GM23338 (cell line): ENCODE measurements around the gene FAM117A. TPM values are rescaled to one million over a fixed set of nuclear protein-coding genes. Genes with fewer than 3 reads are reported as not detected.

Experiments
- ATAC-seq: fragments of 200-7000 bp; cut with Tn5 transposase; 3 replicates; pipeline ENCODE4 v1.9.1; 2020
- DNase-seq: peaks from one replicate; pipeline ENCODE4 v3.0.0-alpha.2; 2015; ENCODE audit warnings: low spot score
- H2AFZ ChIP-seq: fragments of 200-600 bp; sonication (generic); 2 replicates; pipeline ENCODE4 v1.8.0; 2016; ENCODE audit warnings: antibody characterized with exemption, mild to moderate bottlenecking, moderate library complexity
- H3F3A ChIP-seq: fragments of 200-600 bp; sonication (generic); replicated peaks from 2 replicates; pipeline ENCODE4 v1.8.0; 2017; ENCODE audit warnings: antibody characterized with exemption, mixed run types, low read depth
- H3K27ac ChIP-seq: fragments of 200-600 bp; sonication (generic); 2 replicates; pipeline ENCODE4 v1.6.1; 2016; ENCODE audit warnings: low read depth
- H3K27me3 ChIP-seq: fragments of 200-600 bp; sonication (generic); 2 replicates; pipeline ENCODE4 v1.8.0; 2016; ENCODE audit warnings: mild to moderate bottlenecking, mixed run types, moderate library complexity; ENCODE audit not compliant: insufficient read depth
- H3K36me3 ChIP-seq: fragments of 200-600 bp; sonication (generic); 2 replicates; pipeline ENCODE4 v1.8.0; 2016; ENCODE audit warnings: mild to moderate bottlenecking; ENCODE audit not compliant: insufficient read depth
- H3K4me1 ChIP-seq: fragments of 200-600 bp; sonication (generic); 2 replicates; pipeline ENCODE4 v1.8.0; 2016; ENCODE audit warnings: mild to moderate bottlenecking, moderate library complexity; ENCODE audit not compliant: insufficient read depth
- H3K4me2 ChIP-seq: fragments of 200-600 bp; sonication (generic); 2 replicates; pipeline ENCODE4 v1.7.1; 2017; ENCODE audit warnings: mixed run types
- H3K4me3 ChIP-seq: fragments of 200-600 bp; sonication (generic); 2 replicates; pipeline ENCODE4 v1.6.1; 2016; ENCODE audit warnings: mixed run types
- H3K79me2 ChIP-seq: fragments of 200-600 bp; sonication (generic); replicated peaks from 2 replicates; pipeline ENCODE4 v1.8.0; 2017; ENCODE audit warnings: mild to moderate bottlenecking; ENCODE audit not compliant: insufficient read depth
- H3K9me2 ChIP-seq: fragments of 200-600 bp; sonication (generic); 2 replicates; pipeline ENCODE4 v1.8.0; 2017; ENCODE audit not compliant: insufficient read depth
- H4K20me1 ChIP-seq: fragments of 200-600 bp; sonication (generic); replicated peaks from 2 replicates; pipeline ENCODE4 v1.8.0; 2017; ENCODE audit warnings: mild to moderate bottlenecking; ENCODE audit not compliant: insufficient read depth
- H3K27ac Mint-ChIP-seq: 2 replicates; pipeline ENCODE4 v1.8.0; 2020; ENCODE audit warnings: inconsistent platforms, mild to moderate bottlenecking, moderate library complexity, mixed read lengths
- H3K27me3 Mint-ChIP-seq: 3 replicates; pipeline ENCODE4 v1.8.0; 2022; ENCODE audit warnings: low read depth, mild to moderate bottlenecking, moderate library complexity, mixed read lengths, inconsistent platforms; ENCODE audit not compliant: insufficient read depth, poor library complexity
- H3K36me3 Mint-ChIP-seq: 3 replicates; pipeline ENCODE4 v1.8.0; 2021; ENCODE audit warnings: low read depth, mild to moderate bottlenecking, inconsistent platforms, moderate library complexity, mixed read lengths
- H3K4me1 Mint-ChIP-seq: 3 replicates; pipeline ENCODE4 v1.8.0; 2020; ENCODE audit warnings: mild to moderate bottlenecking, inconsistent platforms, mixed read lengths
- H3K4me3 Mint-ChIP-seq: 3 replicates; pipeline ENCODE4 v1.8.0; 2021; ENCODE audit warnings: moderate library complexity, mild to moderate bottlenecking, inconsistent platforms, mixed read lengths
- H3K9me3 Mint-ChIP-seq: 3 replicates; pipeline ENCODE4 v1.8.0; 2020; ENCODE audit warnings: moderate library complexity, mild to moderate bottlenecking, inconsistent platforms, mixed read lengths
- CREB1 ChIP-seq: fragments of 250-450 bp; sonication (Bioruptor Pico); IDR thresholded peaks from 2 replicates; pipeline ENCODE4 v1.5.0; 2020; ENCODE audit warnings: low read depth, mild to moderate bottlenecking, moderate library complexity
- CTCF ChIP-seq, 2 experiments: fragments of 200-600 bp in 1 of 2; sonication (generic) in 1 of 2; conservative IDR thresholded peaks; 2 replicates each; pipeline versions ENCODE4 v1.5.1 to v1.6.1; 2016 to 2017; ENCODE audit warnings: antibody characterized with exemption in 2 of 2, low read depth in 2 of 2, mild to moderate bottlenecking in 2 of 2, moderate library complexity in 1 of 2
- ETS1 ChIP-seq: IDR thresholded peaks from 2 replicates; pipeline ENCODE4 v1.6.1; 2016; ENCODE audit warnings: antibody characterized with exemption
- NANOG ChIP-seq: IDR thresholded peaks from 2 replicates; pipeline ENCODE4 v1.6.1; 2016; ENCODE audit warnings: antibody characterized with exemption, borderline replicate concordance
- POLR2AphosphoS5 ChIP-seq: IDR thresholded peaks from 2 replicates; pipeline ENCODE4 v1.6.1; 2016; ENCODE audit warnings: antibody characterized with exemption, low read depth
- STAT1 ChIP-seq: IDR thresholded peaks from one replicate; pipeline ENCODE4 v1.6.1; 2016; ENCODE audit warnings: antibody characterized with exemption; ENCODE audit not compliant: unreplicated experiment
- ZNF331 ChIP-seq: fragments of 250-450 bp; sonication (Bioruptor Pico); IDR thresholded peaks from 2 replicates; pipeline ENCODE4 v1.5.0; 2020; ENCODE audit warnings: low read depth, mild to moderate bottlenecking, moderate library complexity
- polyA plus RNA-seq: library from polyadenylated mRNA; unstranded; fragments of >200 nt; fragmentation: Nextera tagmentation; extraction: Ambion mirVana; gene quantifications from 2 replicates; pipeline ENCODE4 v1.2.1, GENCODE V29; 2016
- total RNA-seq: library from RNA; depleted of rRNA; stranded (reverse); fragments of >200 nt; shearing (Covaris generic); gene quantifications from 2 replicates; pipeline ENCODE4 v1.2.3, GENCODE V29; 2014
- TF ChIP-seq, protein P1 (sequence below): fragments of 250-450 bp; sonication (Bioruptor Pico); IDR thresholded peaks from 2 replicates; pipeline ENCODE4 v1.5.0; 2020; ENCODE audit warnings: mild to moderate bottlenecking, moderate library complexity

FAM117A gene
- total and polyA plus RNA-seq, 2 experiments from 2014 or later, result 21.3 to 46.4 TPM

DNA sequence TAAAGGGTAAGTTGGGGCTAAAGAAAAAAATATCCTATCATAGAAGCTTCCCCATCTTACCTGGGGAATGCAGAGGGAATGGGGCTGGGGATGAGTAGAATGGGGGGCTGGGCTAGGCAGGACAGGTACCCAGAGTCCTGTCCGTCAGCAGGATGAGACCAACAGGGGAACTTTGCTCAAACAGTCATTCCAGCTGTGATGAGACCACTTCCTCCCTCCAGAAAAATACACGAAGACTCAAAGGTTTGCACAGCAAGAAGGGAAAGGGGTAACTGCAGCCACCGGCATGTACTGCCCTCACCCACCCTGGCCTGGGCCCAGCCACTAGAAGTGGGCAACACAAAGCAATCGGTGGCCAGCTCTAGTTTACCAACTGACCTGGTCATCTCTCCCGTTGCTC lies 35.5 kb downstream of the FAM117A start:
- Mint-ChIP-seq H3K36me3 (peaks cover 28% of the 10 kb centered on the region), H3K9me3 (no peaks in the 10 kb centered on the region; the same call in 2 of the 3 replicates), H3K27me3 (peaks cover 2% of the 10 kb centered on the region), H3K27ac (no peak overlapping the region), H3K4me3 (no peak overlapping the region), H3K4me1 (peaks cover 4% of the 10 kb centered on the region; the same call in 1 of the 3 replicates)
- peaks cover 30% of the 10 kb centered on the region for H3K79me2 ChIP-seq
- no peak overlapping the region for H3K4me3 ChIP-seq
- TF ChIP-seq CREB1 (CRISPR knock-in tag) (no peak), ETS1 (no peak), POLR2AphosphoS5 (no peak), CTCF (conservative IDR thresholded peaks at IDR 0.05; ENCODE audit: low read depth in 2 of 2) (no peak), STAT1 (no peak)
- H3K4me1 ChIP-seq, result no peaks in the 10 kb centered on the region
- H2AFZ ChIP-seq, result no peak overlapping the region
- peaks cover 32% of the 10 kb centered on the region for H4K20me1 ChIP-seq
- no peak overlapping the region for H3K27ac ChIP-seq
- 0 out of 2 replicates have a peak, but pooled peaks cover 3% of the 10 kb centered on the region for H3F3A ChIP-seq
- H3K36me3 ChIP-seq, result no peaks in the 10 kb centered on the region
- no peak for DNase-seq
- no peaks in the 10 kb centered on the region for H3K9me2 ChIP-seq
- ATAC-seq, result no peak
- no peak overlapping the region for H3K4me2 ChIP-seq
- H3K27me3 ChIP-seq, result no peaks in the 10 kb centered on the region

DNA sequence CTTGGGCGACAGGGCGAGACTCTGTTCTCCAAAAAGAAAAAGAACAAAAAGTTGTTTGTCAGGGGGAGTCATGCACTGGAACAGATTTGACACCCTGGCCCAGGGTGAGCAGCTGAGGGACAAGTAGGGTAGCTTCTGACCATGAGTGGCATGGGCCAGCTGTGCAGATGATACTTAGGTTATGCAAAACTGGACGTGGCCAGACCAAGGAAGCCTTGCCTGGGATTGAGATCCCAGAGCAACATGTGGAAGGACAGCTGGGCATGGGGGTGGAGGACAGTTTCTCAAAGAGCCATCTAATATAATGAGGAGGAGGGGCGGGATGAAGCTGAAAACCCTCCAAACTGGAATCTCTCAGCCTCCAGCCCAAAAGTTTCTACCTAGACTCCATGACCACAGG lies 36.6 kb downstream of the FAM117A start:
- H3K27ac Mint-ChIP-seq, result no peak overlapping the region
- no peak for TF ChIP-seq CTCF (conservative IDR thresholded peaks at IDR 0.05; ENCODE audit: low read depth in 2 of 2)
- TF ChIP-seq ETS1, result no peak
- no peak for TF ChIP-seq POLR2AphosphoS5
- TF ChIP-seq ZNF331, result no peak
- no peak for TF ChIP-seq NANOG
- TF ChIP-seq, protein P1, sequence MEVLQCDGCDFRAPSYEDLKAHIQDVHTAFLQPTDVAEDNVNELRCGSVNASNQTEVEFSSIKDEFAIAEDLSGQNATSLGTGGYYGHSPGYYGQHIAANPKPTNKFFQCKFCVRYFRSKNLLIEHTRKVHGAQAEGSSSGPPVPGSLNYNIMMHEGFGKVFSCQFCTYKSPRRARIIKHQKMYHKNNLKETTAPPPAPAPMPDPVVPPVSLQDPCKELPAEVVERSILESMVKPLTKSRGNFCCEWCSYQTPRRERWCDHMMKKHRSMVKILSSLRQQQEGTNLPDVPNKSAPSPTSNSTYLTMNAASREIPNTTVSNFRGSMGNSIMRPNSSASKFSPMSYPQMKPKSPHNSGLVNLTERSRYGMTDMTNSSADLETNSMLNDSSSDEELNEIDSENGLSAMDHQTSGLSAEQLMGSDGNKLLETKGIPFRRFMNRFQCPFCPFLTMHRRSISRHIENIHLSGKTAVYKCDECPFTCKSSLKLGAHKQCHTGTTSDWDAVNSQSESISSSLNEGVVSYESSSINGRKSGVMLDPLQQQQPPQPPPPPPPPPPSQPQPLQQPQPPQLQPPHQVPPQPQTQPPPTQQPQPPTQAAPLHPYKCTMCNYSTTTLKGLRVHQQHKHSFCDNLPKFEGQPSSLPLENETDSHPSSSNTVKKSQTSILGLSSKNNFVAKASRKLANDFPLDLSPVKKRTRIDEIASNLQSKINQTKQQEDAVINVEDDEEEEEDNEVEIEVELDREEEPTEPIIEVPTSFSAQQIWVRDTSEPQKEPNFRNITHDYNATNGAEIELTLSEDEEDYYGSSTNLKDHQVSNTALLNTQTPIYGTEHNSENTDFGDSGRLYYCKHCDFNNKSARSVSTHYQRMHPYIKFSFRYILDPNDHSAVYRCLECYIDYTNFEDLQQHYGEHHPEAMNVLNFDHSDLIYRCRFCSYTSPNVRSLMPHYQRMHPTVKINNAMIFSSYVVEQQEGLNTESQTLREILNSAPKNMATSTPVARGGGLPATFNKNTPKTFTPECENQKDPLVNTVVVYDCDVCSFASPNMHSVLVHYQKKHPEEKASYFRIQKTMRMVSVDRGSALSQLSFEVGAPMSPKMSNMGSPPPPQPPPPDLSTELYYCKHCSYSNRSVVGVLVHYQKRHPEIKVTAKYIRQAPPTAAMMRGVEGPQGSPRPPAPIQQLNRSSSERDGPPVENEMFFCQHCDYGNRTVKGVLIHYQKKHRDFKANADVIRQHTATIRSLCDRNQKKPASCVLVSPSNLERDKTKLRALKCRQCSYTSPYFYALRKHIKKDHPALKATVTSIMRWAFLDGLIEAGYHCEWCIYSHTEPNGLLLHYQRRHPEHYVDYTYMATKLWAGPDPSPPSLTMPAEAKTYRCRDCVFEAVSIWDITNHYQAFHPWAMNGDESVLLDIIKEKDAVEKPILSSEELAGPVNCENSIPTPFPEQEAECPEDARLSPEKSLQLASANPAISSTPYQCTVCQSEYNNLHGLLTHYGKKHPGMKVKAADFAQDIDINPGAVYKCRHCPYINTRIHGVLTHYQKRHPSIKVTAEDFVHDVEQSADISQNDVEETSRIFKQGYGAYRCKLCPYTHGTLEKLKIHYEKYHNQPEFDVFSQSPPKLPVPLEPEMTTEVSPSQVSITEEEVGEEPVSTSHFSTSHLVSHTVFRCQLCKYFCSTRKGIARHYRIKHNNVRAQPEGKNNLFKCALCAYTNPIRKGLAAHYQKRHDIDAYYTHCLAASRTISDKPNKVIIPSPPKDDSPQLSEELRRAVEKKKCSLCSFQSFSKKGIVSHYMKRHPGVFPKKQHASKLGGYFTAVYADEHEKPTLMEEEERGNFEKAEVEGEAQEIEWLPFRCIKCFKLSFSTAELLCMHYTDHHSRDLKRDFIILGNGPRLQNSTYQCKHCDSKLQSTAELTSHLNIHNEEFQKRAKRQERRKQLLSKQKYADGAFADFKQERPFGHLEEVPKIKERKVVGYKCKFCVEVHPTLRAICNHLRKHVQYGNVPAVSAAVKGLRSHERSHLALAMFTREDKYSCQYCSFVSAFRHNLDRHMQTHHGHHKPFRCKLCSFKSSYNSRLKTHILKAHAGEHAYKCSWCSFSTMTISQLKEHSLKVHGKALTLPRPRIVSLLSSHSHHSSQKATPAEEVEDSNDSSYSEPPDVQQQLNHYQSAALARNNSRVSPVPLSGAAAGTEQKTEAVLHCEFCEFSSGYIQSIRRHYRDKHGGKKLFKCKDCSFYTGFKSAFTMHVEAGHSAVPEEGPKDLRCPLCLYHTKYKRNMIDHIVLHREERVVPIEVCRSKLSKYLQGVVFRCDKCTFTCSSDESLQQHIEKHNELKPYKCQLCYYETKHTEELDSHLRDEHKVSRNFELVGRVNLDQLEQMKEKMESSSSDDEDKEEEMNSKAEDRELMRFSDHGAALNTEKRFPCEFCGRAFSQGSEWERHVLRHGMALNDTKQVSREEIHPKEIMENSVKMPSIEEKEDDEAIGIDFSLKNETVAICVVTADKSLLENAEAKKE (CRISPR knock-in tag), result no peak

More for the DNA sequence above, 36.6 kb downstream of the FAM117A start:
- Histone ChIP-seq H3K4me3 (no peak overlapping the region), H3K27me3 (no peaks in the 10 kb centered on the region), H4K20me1 (peaks cover 30% of the 10 kb centered on the region), H2AFZ (no peak overlapping the region), H3K4me1 (no peaks in the 10 kb centered on the region), H3K27ac (no peak overlapping the region), H3K4me2 (no peak overlapping the region), H3K79me2 (peaks cover 25% of the 10 kb centered on the region), H3K36me3 (no peaks in the 10 kb centered on the region; the same call in 1 of the 2 replicates), H3K9me2 (no peaks in the 10 kb centered on the region), H3F3A (0 out of 2 replicates have a peak, but pooled peaks cover 3% of the 10 kb centered on the region)
- Mint-ChIP-seq H3K27me3 (peaks cover 4% of the 10 kb centered on the region), H3K4me3 (no peak overlapping the region), H3K36me3 (peaks cover 27% of the 10 kb centered on the region), H3K9me3 (no peaks in the 10 kb centered on the region; the same call in 2 of the 3 replicates), H3K4me1 (peaks cover 4% of the 10 kb centered on the region; the same call in 2 of the 3 replicates)
- no peak for ATAC-seq
- DNase-seq, result no peak
